ENCODE measurements around the gene DSTN.

DNA sequence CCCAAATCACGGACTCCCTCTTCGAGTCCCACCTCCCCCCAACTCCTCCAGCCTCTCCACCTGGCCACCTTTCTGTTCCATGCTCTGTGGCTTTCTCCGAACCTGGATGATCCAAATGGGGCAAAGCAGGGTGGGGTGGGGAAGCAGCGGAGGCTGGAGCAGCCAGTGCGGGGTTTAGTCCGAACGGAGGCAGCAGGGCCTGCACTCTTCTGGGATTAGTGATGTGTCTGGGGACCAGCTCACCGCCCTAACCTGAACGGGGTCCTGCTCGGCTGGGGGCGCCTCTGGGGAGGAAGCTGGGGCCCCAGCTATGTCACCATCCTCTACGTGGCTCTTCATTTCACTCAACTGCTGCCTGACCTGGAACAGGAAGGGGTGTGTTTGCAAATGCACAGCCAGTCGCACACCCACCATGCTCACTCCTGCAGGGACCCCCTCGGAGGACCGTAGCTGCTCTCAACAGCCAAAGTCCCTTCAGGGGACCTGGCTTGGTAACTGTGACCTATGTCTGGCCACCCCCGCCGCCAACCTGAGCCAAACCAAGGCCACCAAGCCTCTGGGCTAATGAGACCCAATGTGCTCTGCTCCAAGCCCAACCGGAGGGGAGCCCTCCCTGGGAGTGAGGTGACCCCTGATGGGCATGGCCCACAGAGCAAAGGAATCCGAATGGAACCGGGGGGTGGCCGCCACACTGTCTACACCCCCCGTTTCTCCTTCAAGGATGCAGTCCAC is 46.8 kb downstream of the DSTN start:
- TF ChIP-seq, protein P1, sequence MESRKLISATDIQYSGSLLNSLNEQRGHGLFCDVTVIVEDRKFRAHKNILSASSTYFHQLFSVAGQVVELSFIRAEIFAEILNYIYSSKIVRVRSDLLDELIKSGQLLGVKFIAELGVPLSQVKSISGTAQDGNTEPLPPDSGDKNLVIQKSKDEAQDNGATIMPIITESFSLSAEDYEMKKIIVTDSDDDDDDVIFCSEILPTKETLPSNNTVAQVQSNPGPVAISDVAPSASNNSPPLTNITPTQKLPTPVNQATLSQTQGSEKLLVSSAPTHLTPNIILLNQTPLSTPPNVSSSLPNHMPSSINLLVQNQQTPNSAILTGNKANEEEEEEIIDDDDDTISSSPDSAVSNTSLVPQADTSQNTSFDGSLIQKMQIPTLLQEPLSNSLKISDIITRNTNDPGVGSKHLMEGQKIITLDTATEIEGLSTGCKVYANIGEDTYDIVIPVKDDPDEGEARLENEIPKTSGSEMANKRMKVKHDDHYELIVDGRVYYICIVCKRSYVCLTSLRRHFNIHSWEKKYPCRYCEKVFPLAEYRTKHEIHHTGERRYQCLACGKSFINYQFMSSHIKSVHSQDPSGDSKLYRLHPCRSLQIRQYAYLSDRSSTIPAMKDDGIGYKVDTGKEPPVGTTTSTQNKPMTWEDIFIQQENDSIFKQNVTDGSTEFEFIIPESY (IDR thresholded peaks at IDR 0.05; ENCODE audit: extremely low read depth, insufficient replicate concordance, low read length) = no peak
- TF ChIP-seq, protein P2, sequence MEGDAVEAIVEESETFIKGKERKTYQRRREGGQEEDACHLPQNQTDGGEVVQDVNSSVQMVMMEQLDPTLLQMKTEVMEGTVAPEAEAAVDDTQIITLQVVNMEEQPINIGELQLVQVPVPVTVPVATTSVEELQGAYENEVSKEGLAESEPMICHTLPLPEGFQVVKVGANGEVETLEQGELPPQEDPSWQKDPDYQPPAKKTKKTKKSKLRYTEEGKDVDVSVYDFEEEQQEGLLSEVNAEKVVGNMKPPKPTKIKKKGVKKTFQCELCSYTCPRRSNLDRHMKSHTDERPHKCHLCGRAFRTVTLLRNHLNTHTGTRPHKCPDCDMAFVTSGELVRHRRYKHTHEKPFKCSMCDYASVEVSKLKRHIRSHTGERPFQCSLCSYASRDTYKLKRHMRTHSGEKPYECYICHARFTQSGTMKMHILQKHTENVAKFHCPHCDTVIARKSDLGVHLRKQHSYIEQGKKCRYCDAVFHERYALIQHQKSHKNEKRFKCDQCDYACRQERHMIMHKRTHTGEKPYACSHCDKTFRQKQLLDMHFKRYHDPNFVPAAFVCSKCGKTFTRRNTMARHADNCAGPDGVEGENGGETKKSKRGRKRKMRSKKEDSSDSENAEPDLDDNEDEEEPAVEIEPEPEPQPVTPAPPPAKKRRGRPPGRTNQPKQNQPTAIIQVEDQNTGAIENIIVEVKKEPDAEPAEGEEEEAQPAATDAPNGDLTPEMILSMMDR (IDR thresholded peaks at IDR 0.05 in 2 of 3, conservative IDR thresholded peaks at IDR 0.05 in 1 of 3; ENCODE audit: borderline replicate concordance in 1 of 3, insufficient read depth in 1 of 3, low read depth in 2 of 3, low read length in 2 of 3) = no peak
- no peak for TF ChIP-seq EZH2phosphoT487 (IDR thresholded peaks at IDR 0.05; ENCODE audit: borderline replicate concordance)
- TF ChIP-seq EZH2 (IDR thresholded peaks at IDR 0.05) = no peak
- TF ChIP-seq POLR2A (IDR thresholded peaks at IDR 0.05; ENCODE audit: borderline replicate concordance, extremely low read depth, insufficient read depth, insufficient read length) = no peak
- no peak for TF ChIP-seq EGR1 (IDR thresholded peaks at IDR 0.05; ENCODE audit: low read depth)
- no peak for TF ChIP-seq ZNF274 (IDR thresholded peaks at IDR 0.05; ENCODE audit: low read depth, low read length)
- no peak for TF ChIP-seq JUND (IDR thresholded peaks at IDR 0.05)
- TF ChIP-seq, protein P3, sequence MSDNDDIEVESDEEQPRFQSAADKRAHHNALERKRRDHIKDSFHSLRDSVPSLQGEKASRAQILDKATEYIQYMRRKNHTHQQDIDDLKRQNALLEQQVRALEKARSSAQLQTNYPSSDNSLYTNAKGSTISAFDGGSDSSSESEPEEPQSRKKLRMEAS (IDR thresholded peaks at IDR 0.05) = no peak
- no peak for TF ChIP-seq CBX3 (IDR thresholded peaks at IDR 0.05; ENCODE audit: low read depth)
